Peyer's patch (tissue), 4 donors: ENCODE data around the gene CCDC126.

ENCODE experiments used
- POLR2A ChIP-seq, 2 donors: fragments of 450-650 bp; IDR thresholded peaks; one replicate each; pipeline ENCODE4 v1.5.1; 2017; ENCODE audit warnings: antibody characterized with exemption in 2 of 2, mild to moderate bottlenecking in 2 of 2, moderate library complexity in 2 of 2
- TF ChIP-seq, protein P1 (sequence below), 6 experiments: fragments of 450-650 bp in 4 of 6; fragments of 200-600 bp in 2 of 6; sonication (generic) in 1 of 6; IDR thresholded peaks; one replicate each; pipeline ENCODE4 v1.5.1; 2017 to 2019; ENCODE audit warnings: antibody characterized with exemption in 6 of 6, mild to moderate bottlenecking in 3 of 6, moderate library complexity in 1 of 6

DNA sequence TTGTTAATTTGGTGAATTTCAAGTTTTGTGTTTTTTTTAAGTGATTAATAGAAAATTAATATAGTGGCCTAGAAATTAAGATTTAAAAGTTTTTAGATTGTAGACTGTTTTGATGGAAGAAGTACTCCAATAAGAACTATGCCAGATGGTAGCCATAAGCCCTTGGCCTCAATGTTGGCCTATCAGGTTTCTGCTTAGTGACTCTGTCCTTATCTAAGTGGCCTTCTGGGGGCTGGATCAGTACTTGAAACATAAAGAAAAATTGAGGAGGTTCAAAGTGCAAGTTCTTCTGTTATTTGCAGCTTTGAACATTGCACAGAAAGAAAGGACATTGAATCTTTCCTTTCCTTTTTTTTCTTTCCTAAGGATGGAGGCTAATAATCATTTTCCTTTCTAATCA, 9.9 kb downstream of the CCDC126 start:
- TF ChIP-seq POLR2A (IDR thresholded peaks at IDR 0.05), result no peak
- TF ChIP-seq, protein P1, sequence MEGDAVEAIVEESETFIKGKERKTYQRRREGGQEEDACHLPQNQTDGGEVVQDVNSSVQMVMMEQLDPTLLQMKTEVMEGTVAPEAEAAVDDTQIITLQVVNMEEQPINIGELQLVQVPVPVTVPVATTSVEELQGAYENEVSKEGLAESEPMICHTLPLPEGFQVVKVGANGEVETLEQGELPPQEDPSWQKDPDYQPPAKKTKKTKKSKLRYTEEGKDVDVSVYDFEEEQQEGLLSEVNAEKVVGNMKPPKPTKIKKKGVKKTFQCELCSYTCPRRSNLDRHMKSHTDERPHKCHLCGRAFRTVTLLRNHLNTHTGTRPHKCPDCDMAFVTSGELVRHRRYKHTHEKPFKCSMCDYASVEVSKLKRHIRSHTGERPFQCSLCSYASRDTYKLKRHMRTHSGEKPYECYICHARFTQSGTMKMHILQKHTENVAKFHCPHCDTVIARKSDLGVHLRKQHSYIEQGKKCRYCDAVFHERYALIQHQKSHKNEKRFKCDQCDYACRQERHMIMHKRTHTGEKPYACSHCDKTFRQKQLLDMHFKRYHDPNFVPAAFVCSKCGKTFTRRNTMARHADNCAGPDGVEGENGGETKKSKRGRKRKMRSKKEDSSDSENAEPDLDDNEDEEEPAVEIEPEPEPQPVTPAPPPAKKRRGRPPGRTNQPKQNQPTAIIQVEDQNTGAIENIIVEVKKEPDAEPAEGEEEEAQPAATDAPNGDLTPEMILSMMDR (IDR thresholded peaks at IDR 0.05), result no peak
